MCF 10A (cell line): ENCODE data around the gene COG5. TPM values are rescaled to one million over a fixed set of nuclear protein-coding genes. Genes with fewer than 3 reads are reported as not detected.

Experiments used
- BruUV-seq: library from RNA; stranded (reverse); fragments of 400-500 nt; replicated peaks from 2 replicates; lab custom pipeline; 2021; lab: Mats Ljungman, UMichigan
- CTCF ChIA-PET: fragments of 300-600 bp; sonication (Branson Sonifier 250); formaldehyde crosslinking; extraction: SDS; loops from one replicate; lab custom pipeline; 2021; ENCODE audit warnings: antibody characterized with exemption, inconsistent platforms; lab: Yijun Ruan, JAX
- POLR2A ChIA-PET: fragments of 300-600, 350-650 bp; sonication (Branson Sonifier 250); formaldehyde crosslinking; extraction: SDS; loops from one replicate; lab custom pipeline; 2020; ENCODE audit warnings: antibody characterized with exemption, inconsistent platforms; lab: Yijun Ruan, JAX
- DNase-seq: peaks from one replicate; pipeline ENCODE4 v3.0.0-alpha.2; 2018; ENCODE audit not compliant: unreplicated experiment
- H3K27ac Mint-ChIP-seq: one replicate; pipeline ENCODE4 v1.8.0; 2022; ENCODE audit warnings: mild to moderate bottlenecking, low read depth, mixed read lengths; ENCODE audit not compliant: unreplicated experiment
- H3K27me3 Mint-ChIP-seq: one replicate; pipeline ENCODE4 v1.8.0; 2022; ENCODE audit warnings: mixed read lengths; ENCODE audit not compliant: insufficient read depth, unreplicated experiment
- H3K36me3 Mint-ChIP-seq: one replicate; pipeline ENCODE4 v1.8.0; 2022; ENCODE audit warnings: mild to moderate bottlenecking, moderate library complexity, mixed read lengths; ENCODE audit not compliant: insufficient read depth, unreplicated experiment
- H3K4me1 Mint-ChIP-seq: one replicate; pipeline ENCODE4 v1.8.0; 2022; ENCODE audit warnings: mixed read lengths; ENCODE audit not compliant: insufficient read depth, unreplicated experiment
- H3K4me3 Mint-ChIP-seq: one replicate; pipeline ENCODE4 v1.8.0; 2022; ENCODE audit warnings: mild to moderate bottlenecking, moderate library complexity, mixed read lengths; ENCODE audit not compliant: unreplicated experiment
- H3K9me3 Mint-ChIP-seq: one replicate; pipeline ENCODE4 v1.8.0; 2022; ENCODE audit warnings: mixed read lengths; ENCODE audit not compliant: unreplicated experiment
- CTCF ChIP-seq: fragments of 200-600 bp; IDR thresholded peaks from one replicate; pipeline ENCODE4 v1.8.0; 2022; ENCODE audit warnings: antibody characterized with exemption, mild to moderate bottlenecking; ENCODE audit not compliant: unreplicated experiment
- intact Hi-C: fragments of 100-400 bp; cut with micrococcal nuclease; formaldehyde crosslinking; loops from 2 replicates; pipeline ENCODE4 v1.14.1; 2022
- total RNA-seq: library from RNA; stranded (reverse); gene quantifications from 2 replicates; pipeline ENCODE4 v1.2.3, GENCODE V29; 2022

The COG5 gene
- total RNA-seq, 1 experiment from 2014 or later: 40.3 TPM

GRCh38 chr7:107599262-107599661 lies 35.5 kb upstream of the COG5 start:
- POLR2A ChIA-PET: no interaction called here
- CTCF ChIA-PET: interaction anchor here (0.7 kb wide), 2 partner anchors 19 to 78 kb away, joined by 3 to 4 read pairs; no protein-coding TSS in a partner anchor
- peaks cover 18% of the 10 kb centered on the region for H3K4me1 Mint-ChIP-seq
- BruUV-seq: no TSS peak
- intact Hi-C loops: no loop called here
- no peak overlapping the region for H3K4me3 Mint-ChIP-seq
- no peak overlapping the region for H3K27ac Mint-ChIP-seq
- no peak for TF ChIP-seq CTCF
- no peaks in the 10 kb centered on the region for H3K9me3 Mint-ChIP-seq
- no peaks in the 10 kb centered on the region for H3K27me3 Mint-ChIP-seq
- no peak for DNase-seq
- H3K36me3 Mint-ChIP-seq: peaks cover 52% of the 10 kb centered on the region

- BruUV-seq: no TSS peak
- no peak overlapping the region for H3K27ac Mint-ChIP-seq
Observed at GRCh38 chr7:107597953-107598352, 34.2 kb upstream of the COG5 start.

GRCh38 chr7:107597582-107597916 lies 33.8 kb upstream of the COG5 start:
- no peaks in the 10 kb centered on the region for H3K9me3 Mint-ChIP-seq
- POLR2A ChIA-PET: interaction anchor here (0.6 to 2.6 kb wide), 6 partner anchors 7 to 429 kb away, joined by 3 to 10 read pairs (median 3); partner anchors contain the start of genes COG5, DUS4L and HBP1
- H3K36me3 Mint-ChIP-seq: peaks cover 42% of the 10 kb centered on the region
- H3K27ac Mint-ChIP-seq: peak overlapping the region; percentile 47
- no TSS peak for BruUV-seq
- no peak overlapping the region for H3K4me3 Mint-ChIP-seq
- peaks cover 20% of the 10 kb centered on the region for H3K4me1 Mint-ChIP-seq
- intact Hi-C loops: no loop called here
- H3K27me3 Mint-ChIP-seq: no peaks in the 10 kb centered on the region
- no peak for TF ChIP-seq CTCF
- CTCF ChIA-PET: no interaction called here
- DNase-seq: no peak

More at GRCh38 chr7:107597953-107598352, 34.2 kb upstream of the COG5 start:
- POLR2A ChIA-PET: interaction anchor here (0.6 to 2.6 kb wide), 5 partner anchors 13 to 1357 kb away, joined by 3 to 10 read pairs (median 3); partner anchors contain the start of genes COG5 and DUS4L
- Mint-ChIP-seq H3K9me3 (no peaks in the 10 kb centered on the region), H3K36me3 (peaks cover 46% of the 10 kb centered on the region), H3K4me1 (peaks cover 18% of the 10 kb centered on the region), H3K4me3 (no peak overlapping the region), H3K27me3 (no peaks in the 10 kb centered on the region)
- CTCF ChIA-PET: no interaction called here
- DNase-seq: no peak
- no peak for TF ChIP-seq CTCF
- intact Hi-C loops: no loop called here

- TF ChIP-seq CTCF: no peak
- Mint-ChIP-seq H3K9me3 (no peaks in the 10 kb centered on the region), H3K27ac (peak overlapping the region; percentile 47), H3K4me1 (peaks cover 22% of the 10 kb centered on the region), H3K27me3 (no peaks in the 10 kb centered on the region), H3K36me3 (peaks cover 36% of the 10 kb centered on the region), H3K4me3 (no peak overlapping the region)
- peak; percentile 5 for DNase-seq
- intact Hi-C loops: no loop called here
- no TSS peak for BruUV-seq
- ChIA-PET CTCF (interaction anchor here (0.6 to 1.0 kb wide), 2 partner anchors 34 to 278 kb away, joined by 3 to 4 read pairs; no protein-coding TSS in a partner anchor), POLR2A (interaction anchor here (0.6 to 2.6 kb wide), 4 partner anchors 8 to 428 kb away, joined by 3 to 10 read pairs (median 4); partner anchors contain the start of genes COG5, DUS4L and HBP1)
Observed at GRCh38 chr7:107596881-107597581, 33.3 kb upstream of the COG5 start.
